ENCODE data around the gene PRLHR.

- no peak for TF ChIP-seq CTCF (IDR thresholded peaks at IDR 0.05; ENCODE audit: borderline replicate concordance, extremely low read depth, low read length, poor library complexity, severe bottlenecking)
- TF ChIP-seq EZH2 (IDR thresholded peaks at IDR 0.05; ENCODE audit: borderline replicate concordance, low read depth, low read length, severe bottlenecking) = no peak
Observed at GRCh38 chr10:118595064-118595420, 406 bp downstream of the PRLHR start.

Data from DND-41 (cell line).